HepG2 (cell line): ENCODE data around the gene CAMSAP2. TPM values are rescaled to one million over a fixed set of nuclear protein-coding genes. Genes with fewer than 3 reads are reported as not detected.

Experiments used
- AGO1 ChIP-seq: fragments of 200-400 bp; formaldehyde crosslinking; IDR thresholded peaks from 2 replicates; pipeline ENCODE4 v1.6.1; 2017; ENCODE audit warnings: mild to moderate bottlenecking, low read depth, low read length, moderate library complexity; ENCODE audit not compliant: poor library complexity, severe bottlenecking
- CBFB ChIP-seq: sonication (generic); formaldehyde crosslinking; IDR thresholded peaks from 2 replicates; pipeline ENCODE4 v1.4.0; 2020; ENCODE audit warnings: missing genetic modification reagents
- CC2D1A ChIP-seq: sonication (generic); formaldehyde crosslinking; IDR thresholded peaks from 2 replicates; pipeline ENCODE4 v1.8.1; 2023; ENCODE audit warnings: mild to moderate bottlenecking, missing genetic modification reagents
- HDAC6 ChIP-seq: fragments of 200-600 bp; sonication (generic); IDR thresholded peaks from 2 replicates; pipeline ENCODE4 v1.7.0; 2017; ENCODE audit warnings: mild to moderate bottlenecking, antibody characterized with exemption, low read length, low read depth
- LCORL ChIP-seq, 2 experiments: fragments of 450-650 bp in 1 of 2; sonication (generic) in 1 of 2; formaldehyde crosslinking in 1 of 2; IDR thresholded peaks; 2 replicates each; pipeline versions ENCODE4 v1.5.0 to v1.6.1; 2017 to 2020; ENCODE audit warnings: antibody characterized with exemption in 1 of 2, missing genetic modification reagents in 1 of 2
- SMAD1 ChIP-seq: sonication (generic); formaldehyde crosslinking; IDR thresholded peaks from 2 replicates; pipeline ENCODE4 v1.4.0; 2020; ENCODE audit warnings: missing genetic modification reagents, low read depth, mild to moderate bottlenecking, borderline replicate concordance
- SOX13 ChIP-seq, 3 experiments: fragments of 450-650 bp in 1 of 3; sonication (generic) in 1 of 3; formaldehyde crosslinking in 1 of 3; IDR thresholded peaks in 2 of 3; conservative IDR thresholded peaks in 1 of 3; 2 replicates each; pipeline versions ENCODE4 v1.5.0 to v1.6.1; 2016 to 2020; ENCODE audit warnings: antibody characterized with exemption in 1 of 3, mild to moderate bottlenecking in 1 of 3, missing compliant biosample characterization in 1 of 3, missing genetic modification reagents in 1 of 3, moderate library complexity in 1 of 3
- TBX2 ChIP-seq: sonication (generic); formaldehyde crosslinking; IDR thresholded peaks from 2 replicates; pipeline ENCODE4 v1.5.0; 2020; ENCODE audit warnings: missing genetic modification reagents, mild to moderate bottlenecking, borderline replicate concordance
- THAP11 ChIP-seq: IDR thresholded peaks from 2 replicates; pipeline ENCODE4 v1.6.1; 2016; ENCODE audit warnings: missing biosample characterization, missing genetic modification reagents
- ZMAT3 ChIP-seq: sonication (generic); formaldehyde crosslinking; conservative IDR thresholded peaks from 2 replicates; pipeline ENCODE4 v1.7.0; 2021; ENCODE audit warnings: missing genetic modification reagents
- ZNF432 ChIP-seq: sonication (generic); formaldehyde crosslinking; IDR thresholded peaks from 2 replicates; pipeline ENCODE4 v1.5.0; 2020; ENCODE audit warnings: missing genetic modification reagents, mild to moderate bottlenecking, borderline replicate concordance
- polyA plus RNA-seq, 8 experiments: library from polyadenylated mRNA; depleted of rRNA in 3 of 8; stranded (reverse) in 7 of 8; unstranded in 1 of 8; fragments of >200 nt; fragmentation: Illumina TruSeq in 4 of 8; extraction: Trizol in 4 of 8; gene quantifications; 2 replicates each; pipeline versions ENCODE4 v1.2.1 to v1.2.3, GENCODE V29; 2011 to 2016; ENCODE audit warnings: low read depth in 4 of 8, missing spikeins in 1 of 8, mixed read lengths in 1 of 8; ENCODE audit not compliant: insufficient read depth in 1 of 8
- total RNA-seq, 5 experiments: library from RNA; depleted of rRNA; stranded (reverse); fragments of >200 nt; fragmentation: Illumina TruSeq; extraction: Trizol; gene quantifications; 2 replicates each; pipeline ENCODE4 v1.2.3, GENCODE V29; 2016; ENCODE audit warnings: low read depth in 1 of 5
- TF ChIP-seq, protein P1 (sequence below): sonication (generic); formaldehyde crosslinking; IDR thresholded peaks from 2 replicates; pipeline ENCODE4 v1.4.0; 2020; ENCODE audit warnings: missing genetic modification reagents; ENCODE audit errors: not compliant biosample characterization
- TF ChIP-seq, protein P2 (sequence below): sonication (generic); formaldehyde crosslinking; IDR thresholded peaks from 2 replicates; pipeline ENCODE4 v1.4.0; 2020; ENCODE audit warnings: missing genetic modification reagents
- TF ChIP-seq, protein P3 (sequence below): sonication (generic); formaldehyde crosslinking; IDR thresholded peaks from 2 replicates; pipeline ENCODE4 v1.4.0; 2020; ENCODE audit warnings: missing genetic modification reagents
- TF ChIP-seq, protein P4 (sequence below): sonication (generic); formaldehyde crosslinking; conservative IDR thresholded peaks from 2 replicates; pipeline ENCODE4 v1.4.0; 2020; ENCODE audit warnings: missing genetic modification reagents

The CAMSAP2 gene
- total and polyA plus RNA-seq, 2 of the 13 experiments (the other 11 are each of a cell fraction or from before 2014, with no cell fraction given): 3.4 to 8.2 TPM

DNA sequence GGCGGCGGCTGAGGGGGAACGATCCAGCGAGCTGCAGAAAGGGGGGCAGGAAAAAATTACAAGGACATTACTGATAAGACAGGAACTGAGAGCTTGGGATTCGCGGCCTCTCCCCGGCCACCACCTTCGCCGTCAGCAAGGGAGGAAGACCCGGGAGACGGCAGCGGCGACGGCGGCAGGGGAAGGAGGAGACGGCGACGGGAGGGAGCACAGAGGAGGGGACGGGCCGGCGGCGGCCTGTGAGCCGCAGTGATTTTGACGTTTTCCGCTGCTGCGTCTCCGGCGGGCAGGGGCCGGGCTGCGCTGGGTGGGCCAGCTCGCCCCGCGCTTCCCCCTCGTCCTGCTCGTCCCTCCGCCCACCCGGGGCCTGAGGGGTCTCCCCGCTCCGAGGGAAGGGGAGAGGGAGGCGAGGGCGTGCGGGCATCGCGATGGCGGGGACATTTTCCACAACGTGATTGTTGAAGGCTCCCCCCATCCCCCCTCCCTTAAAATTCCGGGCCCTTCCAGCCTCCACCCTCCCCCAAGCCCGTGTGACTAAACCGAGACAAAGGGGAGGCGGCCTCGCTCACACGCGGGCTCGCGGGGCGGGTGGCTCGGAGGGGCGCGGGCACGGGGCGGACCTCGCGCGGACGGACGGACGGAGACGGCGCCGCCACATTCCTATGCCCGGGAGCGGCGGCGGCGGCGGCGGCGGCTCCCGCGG, 407 bp downstream of the CAMSAP2 start (continued):
- no peak for TF ChIP-seq HDAC6
- TF ChIP-seq ZNF432 (CRISPR knock-in tag): no peak
- no peak for TF ChIP-seq CC2D1A
- TF ChIP-seq AGO1: no peak
- TF ChIP-seq, protein P1, sequence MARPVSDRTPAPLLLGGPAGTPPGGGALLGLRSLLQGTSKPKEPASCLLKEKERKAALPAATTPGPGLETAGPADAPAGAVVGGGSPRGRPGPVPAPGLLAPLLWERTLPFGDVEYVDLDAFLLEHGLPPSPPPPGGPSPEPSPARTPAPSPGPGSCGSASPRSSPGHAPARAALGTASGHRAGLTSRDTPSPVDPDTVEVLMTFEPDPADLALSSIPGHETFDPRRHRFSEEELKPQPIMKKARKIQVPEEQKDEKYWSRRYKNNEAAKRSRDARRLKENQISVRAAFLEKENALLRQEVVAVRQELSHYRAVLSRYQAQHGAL (CRISPR knock-in tag): no peak
- TF ChIP-seq, protein P2, sequence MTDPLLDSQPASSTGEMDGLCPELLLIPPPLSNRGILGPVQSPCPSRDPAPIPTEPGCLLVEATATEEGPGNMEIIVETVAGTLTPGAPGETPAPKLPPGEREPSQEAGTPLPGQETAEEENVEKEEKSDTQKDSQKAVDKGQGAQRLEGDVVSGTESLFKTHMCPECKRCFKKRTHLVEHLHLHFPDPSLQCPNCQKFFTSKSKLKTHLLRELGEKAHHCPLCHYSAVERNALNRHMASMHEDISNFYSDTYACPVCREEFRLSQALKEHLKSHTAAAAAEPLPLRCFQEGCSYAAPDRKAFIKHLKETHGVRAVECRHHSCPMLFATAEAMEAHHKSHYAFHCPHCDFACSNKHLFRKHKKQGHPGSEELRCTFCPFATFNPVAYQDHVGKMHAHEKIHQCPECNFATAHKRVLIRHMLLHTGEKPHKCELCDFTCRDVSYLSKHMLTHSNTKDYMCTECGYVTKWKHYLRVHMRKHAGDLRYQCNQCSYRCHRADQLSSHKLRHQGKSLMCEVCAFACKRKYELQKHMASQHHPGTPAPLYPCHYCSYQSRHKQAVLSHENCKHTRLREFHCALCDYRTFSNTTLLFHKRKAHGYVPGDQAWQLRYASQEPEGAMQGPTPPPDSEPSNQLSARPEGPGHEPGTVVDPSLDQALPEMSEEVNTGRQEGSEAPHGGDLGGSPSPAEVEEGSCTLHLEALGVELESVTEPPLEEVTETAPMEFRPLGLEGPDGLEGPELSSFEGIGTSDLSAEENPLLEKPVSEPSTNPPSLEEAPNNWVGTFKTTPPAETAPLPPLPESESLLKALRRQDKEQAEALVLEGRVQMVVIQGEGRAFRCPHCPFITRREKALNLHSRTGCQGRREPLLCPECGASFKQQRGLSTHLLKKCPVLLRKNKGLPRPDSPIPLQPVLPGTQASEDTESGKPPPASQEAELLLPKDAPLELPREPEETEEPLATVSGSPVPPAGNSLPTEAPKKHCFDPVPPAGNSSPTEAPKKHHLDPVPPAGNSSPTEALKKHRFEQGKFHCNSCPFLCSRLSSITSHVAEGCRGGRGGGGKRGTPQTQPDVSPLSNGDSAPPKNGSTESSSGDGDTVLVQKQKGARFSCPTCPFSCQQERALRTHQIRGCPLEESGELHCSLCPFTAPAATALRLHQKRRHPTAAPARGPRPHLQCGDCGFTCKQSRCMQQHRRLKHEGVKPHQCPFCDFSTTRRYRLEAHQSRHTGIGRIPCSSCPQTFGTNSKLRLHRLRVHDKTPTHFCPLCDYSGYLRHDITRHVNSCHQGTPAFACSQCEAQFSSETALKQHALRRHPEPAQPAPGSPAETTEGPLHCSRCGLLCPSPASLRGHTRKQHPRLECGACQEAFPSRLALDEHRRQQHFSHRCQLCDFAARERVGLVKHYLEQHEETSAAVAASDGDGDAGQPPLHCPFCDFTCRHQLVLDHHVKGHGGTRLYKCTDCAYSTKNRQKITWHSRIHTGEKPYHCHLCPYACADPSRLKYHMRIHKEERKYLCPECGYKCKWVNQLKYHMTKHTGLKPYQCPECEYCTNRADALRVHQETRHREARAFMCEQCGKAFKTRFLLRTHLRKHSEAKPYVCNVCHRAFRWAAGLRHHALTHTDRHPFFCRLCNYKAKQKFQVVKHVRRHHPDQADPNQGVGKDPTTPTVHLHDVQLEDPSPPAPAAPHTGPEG (CRISPR knock-in tag): no peak
- peak; percentile 52; the same call in 1 of the 2 replicates for TF ChIP-seq TBX2 (CRISPR knock-in tag)
- no peak for TF ChIP-seq SOX13 (IDR thresholded peaks at IDR 0.05)
- no peak for TF ChIP-seq SOX13 (CRISPR knock-in tag; conservative IDR thresholded peaks at IDR 0.05 in 1 of 2, IDR thresholded peaks at IDR 0.05 in 1 of 2)
- peak; percentile 43; the same call in 1 of the 2 replicates for TF ChIP-seq CBFB
- no peak for TF ChIP-seq LCORL (IDR thresholded peaks at IDR 0.05)
- TF ChIP-seq LCORL (CRISPR knock-in tag; IDR thresholded peaks at IDR 0.05): 0 out of 2 replicates have a peak, but pooled peaks have one; percentile 21
- no peak; the same call in 1 of the 2 replicates for TF ChIP-seq ZMAT3 (CRISPR knock-in tag)
- peak; percentile 45; the same call in 1 of the 2 replicates for TF ChIP-seq THAP11 (CRISPR knock-in tag)
- TF ChIP-seq, protein P3, sequence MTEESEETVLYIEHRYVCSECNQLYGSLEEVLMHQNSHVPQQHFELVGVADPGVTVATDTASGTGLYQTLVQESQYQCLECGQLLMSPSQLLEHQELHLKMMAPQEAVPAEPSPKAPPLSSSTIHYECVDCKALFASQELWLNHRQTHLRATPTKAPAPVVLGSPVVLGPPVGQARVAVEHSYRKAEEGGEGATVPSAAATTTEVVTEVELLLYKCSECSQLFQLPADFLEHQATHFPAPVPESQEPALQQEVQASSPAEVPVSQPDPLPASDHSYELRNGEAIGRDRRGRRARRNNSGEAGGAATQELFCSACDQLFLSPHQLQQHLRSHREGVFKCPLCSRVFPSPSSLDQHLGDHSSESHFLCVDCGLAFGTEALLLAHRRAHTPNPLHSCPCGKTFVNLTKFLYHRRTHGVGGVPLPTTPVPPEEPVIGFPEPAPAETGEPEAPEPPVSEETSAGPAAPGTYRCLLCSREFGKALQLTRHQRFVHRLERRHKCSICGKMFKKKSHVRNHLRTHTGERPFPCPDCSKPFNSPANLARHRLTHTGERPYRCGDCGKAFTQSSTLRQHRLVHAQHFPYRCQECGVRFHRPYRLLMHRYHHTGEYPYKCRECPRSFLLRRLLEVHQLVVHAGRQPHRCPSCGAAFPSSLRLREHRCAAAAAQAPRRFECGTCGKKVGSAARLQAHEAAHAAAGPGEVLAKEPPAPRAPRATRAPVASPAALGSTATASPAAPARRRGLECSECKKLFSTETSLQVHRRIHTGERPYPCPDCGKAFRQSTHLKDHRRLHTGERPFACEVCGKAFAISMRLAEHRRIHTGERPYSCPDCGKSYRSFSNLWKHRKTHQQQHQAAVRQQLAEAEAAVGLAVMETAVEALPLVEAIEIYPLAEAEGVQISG (CRISPR knock-in tag): peak; percentile 13; the same call in 1 of the 2 replicates
- TF ChIP-seq, protein P4, sequence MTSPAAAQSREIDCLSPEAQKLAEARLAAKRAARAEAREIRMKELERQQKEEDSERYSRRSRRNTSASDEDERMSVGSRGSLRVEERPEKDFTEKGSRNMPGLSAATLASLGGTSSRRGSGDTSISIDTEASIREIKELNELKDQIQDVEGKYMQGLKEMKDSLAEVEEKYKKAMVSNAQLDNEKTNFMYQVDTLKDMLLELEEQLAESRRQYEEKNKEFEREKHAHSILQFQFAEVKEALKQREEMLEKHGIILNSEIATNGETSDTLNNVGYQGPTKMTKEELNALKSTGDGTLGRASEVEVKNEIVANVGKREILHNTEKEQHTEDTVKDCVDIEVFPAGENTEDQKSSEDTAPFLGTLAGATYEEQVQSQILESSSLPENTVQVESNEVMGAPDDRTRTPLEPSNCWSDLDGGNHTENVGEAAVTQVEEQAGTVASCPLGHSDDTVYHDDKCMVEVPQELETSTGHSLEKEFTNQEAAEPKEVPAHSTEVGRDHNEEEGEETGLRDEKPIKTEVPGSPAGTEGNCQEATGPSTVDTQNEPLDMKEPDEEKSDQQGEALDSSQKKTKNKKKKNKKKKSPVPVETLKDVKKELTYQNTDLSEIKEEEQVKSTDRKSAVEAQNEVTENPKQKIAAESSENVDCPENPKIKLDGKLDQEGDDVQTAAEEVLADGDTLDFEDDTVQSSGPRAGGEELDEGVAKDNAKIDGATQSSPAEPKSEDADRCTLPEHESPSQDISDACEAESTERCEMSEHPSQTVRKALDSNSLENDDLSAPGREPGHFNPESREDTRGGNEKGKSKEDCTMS (CRISPR knock-in tag): no peak
- TF ChIP-seq SMAD1: no peak
